Lower leg skin (tissue), 4 donors: Measurements from ENCODE around the gene LINGO4. TPM values are rescaled to one million over a fixed set of nuclear protein-coding genes. Genes with fewer than 3 reads are reported as not detected.

Source experiments
- DNase-seq, 2 donors: peaks; one replicate each; pipeline ENCODE4 v3.0.0-alpha.2; 2019; ENCODE audit warnings: low spot score in 2 of 2
- H3K4me3 ChIP-seq: fragments of 200-600 bp; sonication (generic); 2 replicates; pipeline ENCODE4 v1.5.1; 2017; ENCODE audit warnings: mild to moderate bottlenecking, low read depth; ENCODE audit not compliant: poor library complexity, severe bottlenecking
- CTCF ChIP-seq, 3 donors: fragments of 450-650 bp; IDR thresholded peaks; one replicate each; pipeline ENCODE4 v1.5.1; 2016; ENCODE audit warnings: antibody characterized with exemption in 3 of 3, mild to moderate bottlenecking in 3 of 3, moderate library complexity in 2 of 3
- POLR2A ChIP-seq, 2 donors: fragments of 450-650 bp; IDR thresholded peaks; one replicate each; pipeline ENCODE4 v1.6.1; 2016 to 2017; ENCODE audit warnings: antibody characterized with exemption in 2 of 2, mild to moderate bottlenecking in 1 of 2, moderate library complexity in 1 of 2
- WGBS, 2 donors: methylation state at CpG; one replicate each; pipeline ENCODE4 v1.1.5; 2018; 5-methylcytosine and 5-hydroxymethylcytosine counted together
- intact Hi-C: fragments of 100-400 bp; cut with DNase I; formaldehyde crosslinking; loops from one replicate; pipeline ENCODE4 v1.15.0; 2023; ENCODE audit warnings: low total_unique reads
- total RNA-seq, 4 donors: library from RNA; depleted of rRNA; stranded (reverse); fragments of >200 nt; gene quantifications; one replicate each; pipeline ENCODE4 v1.1.0, GENCODE V29; 2016

Gene LINGO4
- total RNA-seq, 4 donors from 2014 or later, result 0.17 to 0.36 (median 0.34) TPM; not detected in 1

DNA sequence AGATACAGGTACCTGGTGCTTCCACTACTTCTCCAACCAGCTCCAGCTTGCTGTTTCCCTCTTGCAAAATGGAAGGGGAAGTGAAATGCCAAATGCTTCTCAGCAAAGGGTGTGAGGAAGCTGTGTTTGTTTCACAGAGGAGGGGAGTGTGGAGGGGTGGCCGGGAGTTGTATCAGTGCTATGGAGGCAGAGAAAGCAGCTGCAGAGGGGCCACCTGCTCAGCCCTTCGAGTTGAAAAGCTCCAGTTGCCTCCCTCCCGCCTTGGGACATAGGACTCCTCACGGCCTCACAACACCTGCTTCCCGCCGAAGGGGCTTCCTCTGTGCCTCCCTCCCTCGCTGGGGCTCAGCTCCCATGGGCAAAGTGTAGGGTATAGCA is 12.1 kb upstream of the LINGO4 start:
- DNase-seq, result no peak
- TF ChIP-seq POLR2A (IDR thresholded peaks at IDR 0.05), result no peak
- no peak for TF ChIP-seq CTCF (IDR thresholded peaks at IDR 0.05)
- 67 to 68% methylated on average over 7 of the region's 7 CpGs for WGBS, 2 donors
- no peak overlapping the region for H3K4me3 ChIP-seq
- intact Hi-C loops, result no loop called here

DNA sequence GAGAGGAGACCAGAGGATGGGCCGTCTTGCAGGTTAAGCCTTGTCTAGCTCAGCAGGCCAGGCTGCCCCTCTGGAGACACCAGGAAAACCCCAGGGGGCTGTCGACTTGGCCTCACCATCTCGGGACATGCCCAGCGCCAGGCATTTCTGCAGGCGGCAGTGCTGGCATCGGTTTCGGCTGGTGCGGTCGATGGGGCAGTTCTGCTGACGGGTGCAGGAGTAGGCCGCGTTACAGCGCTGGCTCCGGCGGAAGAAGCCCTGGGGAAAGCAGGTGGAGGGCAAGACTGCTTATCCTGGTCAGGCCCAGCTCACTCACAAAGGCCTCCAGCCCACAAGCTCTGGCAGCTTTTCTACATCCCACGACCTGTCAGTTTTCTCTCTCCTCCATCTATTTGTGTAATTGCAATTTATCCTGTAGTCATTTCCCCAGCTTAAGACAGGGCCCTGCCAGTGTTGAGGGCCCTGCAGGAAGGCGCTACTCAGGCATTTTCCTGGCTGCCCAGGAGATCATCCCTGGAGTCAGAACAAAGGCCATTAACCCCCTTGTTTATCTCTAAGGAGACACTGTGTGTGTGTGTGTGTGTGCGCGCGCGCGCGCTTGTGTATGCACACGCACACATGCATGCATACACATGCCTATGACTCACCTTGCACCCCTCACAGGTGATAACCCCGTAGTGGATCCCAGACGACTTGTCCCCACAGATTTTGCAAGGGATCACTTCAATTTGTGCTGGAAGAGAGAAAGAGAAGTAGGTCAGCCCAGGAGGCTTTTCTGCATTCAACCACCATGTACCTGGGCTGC is 11.5 kb upstream of the LINGO4 start:
- no peak for DNase-seq
- TF ChIP-seq CTCF (IDR thresholded peaks at IDR 0.05), result no peak
- TF ChIP-seq POLR2A (IDR thresholded peaks at IDR 0.05), result no peak
- intact Hi-C loops, result no loop called here
- 63 to 74% methylated on average over 20 to 26 of the region's 26 CpGs for WGBS, 2 donors
- no peak overlapping the region for H3K4me3 ChIP-seq

DNA sequence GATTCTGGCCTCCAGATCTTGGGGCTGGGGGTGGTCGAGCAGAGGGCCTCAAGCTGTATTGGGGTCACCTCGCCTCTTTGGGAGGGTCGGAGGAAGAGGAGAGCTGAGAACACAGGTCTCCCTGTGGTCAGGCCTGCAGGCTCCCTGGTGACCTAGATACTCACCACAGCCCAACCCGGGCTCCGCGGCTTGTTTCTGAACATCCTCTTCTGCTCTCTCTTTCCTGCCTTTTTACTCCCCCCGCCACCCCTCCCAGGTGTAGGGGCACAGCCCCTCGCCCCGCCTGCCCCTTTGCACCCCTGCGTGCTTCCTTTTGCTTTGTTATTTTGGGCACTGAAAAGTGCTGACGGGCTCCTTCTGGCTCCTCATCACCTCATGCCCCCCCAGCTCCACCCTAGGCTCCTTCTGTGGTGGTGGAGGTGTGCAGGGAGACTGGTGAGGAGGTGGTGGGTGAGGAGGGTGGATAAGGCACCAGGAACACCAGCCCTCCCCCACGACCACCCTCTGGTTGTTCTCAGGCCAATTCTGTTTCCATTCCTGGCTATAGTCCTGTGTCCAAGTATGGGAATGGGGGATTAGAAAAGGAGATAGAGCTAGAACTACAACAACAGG is 10.6 kb upstream of the LINGO4 start:
- no peak for TF ChIP-seq POLR2A (IDR thresholded peaks at IDR 0.05)
- TF ChIP-seq CTCF (IDR thresholded peaks at IDR 0.05), result no peak
- H3K4me3 ChIP-seq, result no peak overlapping the region
- WGBS, 2 donors, result 73 to 81% methylated on average over 12 of the region's 12 CpGs
- intact Hi-C loops, result no loop called here
- no peak for DNase-seq

DNA sequence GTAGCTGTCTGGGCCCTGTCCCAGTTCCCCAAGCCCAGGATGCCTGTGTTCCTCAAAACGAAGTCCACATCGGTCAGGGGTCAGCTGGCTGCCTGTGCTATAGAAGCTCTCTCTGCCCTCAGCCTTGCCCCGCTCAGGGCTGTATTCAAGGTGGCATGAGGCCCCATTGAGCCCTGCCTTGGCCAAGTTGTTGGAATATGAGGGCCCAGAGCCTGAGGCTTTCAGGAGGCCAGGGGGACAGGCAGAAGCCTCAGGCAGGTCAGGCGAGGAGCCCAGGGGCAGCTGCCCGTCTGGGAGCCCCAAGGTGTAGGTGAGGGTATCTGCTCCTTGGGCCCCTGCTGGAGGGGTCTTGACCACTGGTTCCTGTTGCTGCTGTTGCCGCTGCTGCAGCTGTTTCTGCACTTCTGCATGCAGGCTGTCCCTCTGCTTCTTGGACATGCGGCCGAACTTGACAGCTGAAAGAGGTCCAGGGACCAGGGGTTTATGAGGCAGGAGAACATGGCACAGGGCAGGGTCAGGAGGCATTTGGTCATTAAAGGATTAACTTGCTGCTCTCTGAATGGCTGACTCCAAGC is 9.8 kb upstream of the LINGO4 start:
- WGBS, 2 donors, result 82 to 93% methylated on average over 8 of the region's 8 CpGs
- intact Hi-C loops, result no loop called here
- TF ChIP-seq POLR2A (IDR thresholded peaks at IDR 0.05) (no peak), CTCF (IDR thresholded peaks at IDR 0.05) (no peak)
- DNase-seq, result no peak
- H3K4me3 ChIP-seq, result no peak overlapping the region

GRCh38 chr1:151814426-151814825 is 9.2 kb upstream of the LINGO4 start:
- WGBS, 2 donors, result 79 to 80% methylated on average over 15 of the region's 15 CpGs
- DNase-seq, result no peak

More at GRCh38 chr1:151814426-151814825, 9.2 kb upstream of the LINGO4 start:
- no peak overlapping the region for H3K4me3 ChIP-seq
- TF ChIP-seq POLR2A (IDR thresholded peaks at IDR 0.05) (no peak), CTCF (IDR thresholded peaks at IDR 0.05) (no peak)
- intact Hi-C loops, result no loop called here
